Measurements from ENCODE around the gene FSTL4. TPM values are rescaled to one million over a fixed set of nuclear protein-coding genes. Genes with fewer than 3 reads are reported as not detected.

Gene FSTL4
- total RNA-seq, 1 experiment from 2014 or later: not detected

DNA sequence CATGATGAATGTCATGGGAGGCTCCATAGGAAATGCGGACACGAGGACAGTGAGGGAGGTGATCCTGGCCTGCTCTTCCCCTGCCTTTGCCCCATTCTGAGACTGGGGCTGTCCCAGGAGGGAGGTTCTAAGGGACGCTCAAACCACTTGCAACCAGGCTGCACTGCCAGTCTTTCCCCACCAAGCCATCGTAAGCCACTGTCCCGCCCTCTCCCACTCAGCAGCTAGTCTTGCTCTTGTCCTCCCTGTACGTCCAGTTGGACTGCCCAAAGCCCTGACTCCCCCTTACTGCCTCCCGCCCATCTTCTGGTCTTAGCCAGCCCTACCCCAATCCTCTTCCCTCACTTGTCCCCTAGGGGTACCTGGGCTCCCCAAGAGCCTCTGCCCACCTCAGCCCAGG lies 115.7 kb downstream of the FSTL4 start:
- Histone ChIP-seq H2AFZ (no peak overlapping the region), H3K27ac (no peak overlapping the region), H3K9me3 (ENCODE audit: insufficient read depth, low read depth) (no peaks in the 10 kb centered on the region), H3F3A (ENCODE audit: insufficient read depth, low read depth) (no peaks in the 10 kb centered on the region), H3K4me1 (replicated peaks; ENCODE audit: insufficient read depth) (no peaks in the 10 kb centered on the region), H3K4me2 (no peak overlapping the region), H3K4me3 (no peak overlapping the region), H3K9me2 (ENCODE audit: insufficient read depth) (no peaks in the 10 kb centered on the region), H3K36me3 (ENCODE audit: low read depth) (no peaks in the 10 kb centered on the region), H3K27me3 (ENCODE audit: insufficient read depth, low read depth) (no peaks in the 10 kb centered on the region), H4K20me1 (ENCODE audit: insufficient read depth) (no peaks in the 10 kb centered on the region), H3K79me2 (ENCODE audit: low read depth) (no peaks in the 10 kb centered on the region)
- BruUV-seq (replicated peaks): no TSS peak
- CTCF ChIA-PET: no interaction called here
- no peak for DNase-seq
- POLR2A ChIA-PET (ENCODE audit: unreplicated experiment): no interaction called here
- intact Hi-C loops (cut with micrococcal nuclease; ENCODE audit: unreplicated experiment): no loop called here
- TF ChIP-seq, protein P1, sequence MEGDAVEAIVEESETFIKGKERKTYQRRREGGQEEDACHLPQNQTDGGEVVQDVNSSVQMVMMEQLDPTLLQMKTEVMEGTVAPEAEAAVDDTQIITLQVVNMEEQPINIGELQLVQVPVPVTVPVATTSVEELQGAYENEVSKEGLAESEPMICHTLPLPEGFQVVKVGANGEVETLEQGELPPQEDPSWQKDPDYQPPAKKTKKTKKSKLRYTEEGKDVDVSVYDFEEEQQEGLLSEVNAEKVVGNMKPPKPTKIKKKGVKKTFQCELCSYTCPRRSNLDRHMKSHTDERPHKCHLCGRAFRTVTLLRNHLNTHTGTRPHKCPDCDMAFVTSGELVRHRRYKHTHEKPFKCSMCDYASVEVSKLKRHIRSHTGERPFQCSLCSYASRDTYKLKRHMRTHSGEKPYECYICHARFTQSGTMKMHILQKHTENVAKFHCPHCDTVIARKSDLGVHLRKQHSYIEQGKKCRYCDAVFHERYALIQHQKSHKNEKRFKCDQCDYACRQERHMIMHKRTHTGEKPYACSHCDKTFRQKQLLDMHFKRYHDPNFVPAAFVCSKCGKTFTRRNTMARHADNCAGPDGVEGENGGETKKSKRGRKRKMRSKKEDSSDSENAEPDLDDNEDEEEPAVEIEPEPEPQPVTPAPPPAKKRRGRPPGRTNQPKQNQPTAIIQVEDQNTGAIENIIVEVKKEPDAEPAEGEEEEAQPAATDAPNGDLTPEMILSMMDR (conservative IDR thresholded peaks at IDR 0.05): no peak
- TF ChIP-seq EZH2 (IDR thresholded peaks at IDR 0.05; ENCODE audit: low read depth): no peak

GRCh38 chr5:133494923-133495246 lies 117.5 kb downstream of the FSTL4 start:
- Histone ChIP-seq H3K4me2 (no peak overlapping the region), H3K4me1 (replicated peaks; ENCODE audit: insufficient read depth) (peaks cover 3% of the 10 kb centered on the region; the same call in 1 of the 2 replicates), H3K9me3 (ENCODE audit: insufficient read depth, low read depth) (no peaks in the 10 kb centered on the region), H2AFZ (no peak overlapping the region), H3K79me2 (ENCODE audit: low read depth) (no peaks in the 10 kb centered on the region), H3K27ac (no peak overlapping the region), H3K4me3 (no peak overlapping the region), H3F3A (ENCODE audit: insufficient read depth, low read depth) (no peaks in the 10 kb centered on the region), H3K9me2 (ENCODE audit: insufficient read depth) (no peaks in the 10 kb centered on the region), H4K20me1 (ENCODE audit: insufficient read depth) (no peaks in the 10 kb centered on the region), H3K27me3 (ENCODE audit: insufficient read depth, low read depth) (no peaks in the 10 kb centered on the region), H3K36me3 (ENCODE audit: low read depth) (no peaks in the 10 kb centered on the region)
- ChIA-PET CTCF (no interaction called here), POLR2A (ENCODE audit: unreplicated experiment) (no interaction called here)
- no peak for DNase-seq
- no TSS peak for BruUV-seq (replicated peaks)
- intact Hi-C loops (cut with micrococcal nuclease; ENCODE audit: unreplicated experiment): no loop called here
- no peak for TF ChIP-seq EZH2 (IDR thresholded peaks at IDR 0.05; ENCODE audit: low read depth)
- TF ChIP-seq, protein P1 (conservative IDR thresholded peaks at IDR 0.05): no peak

DNA sequence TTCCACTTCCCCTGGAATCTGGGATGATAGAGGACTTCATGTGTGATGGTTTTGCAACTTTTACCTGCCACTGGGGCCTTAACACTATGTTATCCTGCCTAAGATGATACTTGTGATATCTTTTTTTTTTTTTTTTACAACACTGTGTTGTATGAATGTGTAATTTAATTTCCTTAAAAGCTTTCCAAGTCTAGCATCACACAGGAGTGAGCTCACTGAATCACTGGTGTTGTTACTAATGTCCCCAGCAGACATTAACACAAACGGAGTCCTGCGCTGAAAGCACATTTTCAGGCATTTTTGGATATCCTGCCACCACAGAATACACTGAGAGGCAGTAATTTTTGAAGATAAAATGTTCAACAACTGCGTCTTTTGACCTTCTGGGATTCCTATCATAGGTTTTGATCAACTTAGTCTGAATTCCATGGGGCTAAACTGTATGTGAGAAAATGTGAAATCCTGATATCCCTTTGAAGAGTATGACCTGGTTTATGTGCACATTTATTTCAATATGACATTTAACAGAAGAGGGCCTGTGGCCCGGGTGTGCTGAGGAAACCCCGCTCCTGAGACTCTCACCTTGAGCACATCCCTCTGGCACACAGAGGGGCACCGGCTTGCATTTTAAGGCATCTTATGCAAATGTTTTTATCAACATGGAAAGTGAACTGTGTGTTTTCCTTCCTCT lies 118.0 kb downstream of the FSTL4 start:
- intact Hi-C loops (cut with micrococcal nuclease; ENCODE audit: unreplicated experiment): no loop called here
- ChIA-PET POLR2A (ENCODE audit: unreplicated experiment) (no interaction called here), CTCF (no interaction called here)
- H3K4me3 ChIP-seq: no peak overlapping the region
- no peaks in the 10 kb centered on the region for H3K27me3 ChIP-seq (ENCODE audit: insufficient read depth, low read depth)
- no peaks in the 10 kb centered on the region for H3K9me3 ChIP-seq (ENCODE audit: insufficient read depth, low read depth)
- H3K27ac ChIP-seq: no peak overlapping the region
- no peaks in the 10 kb centered on the region for H3K36me3 ChIP-seq (ENCODE audit: low read depth)
- H2AFZ ChIP-seq: no peak overlapping the region
- no peaks in the 10 kb centered on the region for H3K79me2 ChIP-seq (ENCODE audit: low read depth)
- BruUV-seq (replicated peaks): no TSS peak
- peaks cover 5% of the 10 kb centered on the region; the same call in 1 of the 2 replicates for H3K4me1 ChIP-seq (replicated peaks; ENCODE audit: insufficient read depth)
- no peaks in the 10 kb centered on the region for H4K20me1 ChIP-seq (ENCODE audit: insufficient read depth)
- H3K9me2 ChIP-seq (ENCODE audit: insufficient read depth): no peaks in the 10 kb centered on the region
- no peak overlapping the region for H3K4me2 ChIP-seq
- no peaks in the 10 kb centered on the region for H3F3A ChIP-seq (ENCODE audit: insufficient read depth, low read depth)
- TF ChIP-seq EZH2 (IDR thresholded peaks at IDR 0.05; ENCODE audit: low read depth): no peak
- TF ChIP-seq, protein P1 (conservative IDR thresholded peaks at IDR 0.05): no peak
- DNase-seq: no peak
